ENCODE data around the gene SLC38A8.
A peak's percentile ranks its signal among the peaks of the same experiment; 100 is the strongest.

The SLC38A8 gene

GRCh38 chr16:84047206-84047605, 4.6 kb upstream of the SLC38A8 start:
- TF ChIP-seq CTCF (IDR thresholded peaks at IDR 0.05; ENCODE audit: low read depth, low read length): no peak
- no peak overlapping the region for H3K4me3 ChIP-seq (replicated peaks in 1 of 2; ENCODE audit: low read depth in 2 of 2, low read length in 2 of 2)
- DNase-seq (ENCODE audit: low read depth in 2 of 2): no peak

GRCh38 chr16:84045818-84046470, 3.3 kb upstream of the SLC38A8 start:
- no peak for DNase-seq (ENCODE audit: low read depth in 2 of 2)
- no peak overlapping the region for H3K4me3 ChIP-seq (replicated peaks in 1 of 2; ENCODE audit: low read depth in 2 of 2, low read length in 2 of 2)
- TF ChIP-seq CTCF (IDR thresholded peaks at IDR 0.05; ENCODE audit: low read depth, low read length): no peak

GRCh38 chr16:84045001-84045817, 2.6 kb upstream of the SLC38A8 start:
- TF ChIP-seq CTCF (IDR thresholded peaks at IDR 0.05; ENCODE audit: low read depth, low read length): no peak

GRCh38 chr16:84044118-84044488, 1.5 kb upstream of the SLC38A8 start:
- peak; percentile 36 to 48 for DNase-seq (ENCODE audit: low read depth in 2 of 2)
- no peak overlapping the region for H3K4me3 ChIP-seq (replicated peaks in 1 of 2; ENCODE audit: low read depth in 2 of 2, low read length in 2 of 2)
- peak; percentile 42 for TF ChIP-seq CTCF (IDR thresholded peaks at IDR 0.05; ENCODE audit: low read depth, low read length)

More at GRCh38 chr16:84045001-84045817, 2.6 kb upstream of the SLC38A8 start:
- DNase-seq (ENCODE audit: low read depth in 2 of 2): no peak
- no peak overlapping the region for H3K4me3 ChIP-seq (replicated peaks in 1 of 2; ENCODE audit: low read depth in 2 of 2, low read length in 2 of 2)

GRCh38 chr16:84043486-84044117, 1.0 kb upstream of the SLC38A8 start:
- H3K4me3 ChIP-seq (replicated peaks in 1 of 2; ENCODE audit: low read depth in 2 of 2, low read length in 2 of 2): no peak overlapping the region
- no peak for TF ChIP-seq CTCF (IDR thresholded peaks at IDR 0.05; ENCODE audit: low read depth, low read length)
- DNase-seq (ENCODE audit: low read depth in 2 of 2): no peak

GRCh38 chr16:84042879-84043485, 387 bp upstream of the SLC38A8 start:
- DNase-seq (ENCODE audit: low read depth in 2 of 2): no peak
- no peak for TF ChIP-seq CTCF (IDR thresholded peaks at IDR 0.05; ENCODE audit: low read depth, low read length)
- no peak overlapping the region for H3K4me3 ChIP-seq (replicated peaks in 1 of 2; ENCODE audit: low read depth in 2 of 2, low read length in 2 of 2)
